Central memory CD8-positive, alpha-beta T cell (primary cell): ENCODE measurements around the gene GRIN3A.
"Not testable (repeated sequence)": the region's sequence is repeated elsewhere in the genome, so short reads cannot be mapped to it uniquely, and the experiment has no call there.

ENCODE experiments used
- ATAC-seq: fragments of 150-1000 bp; cut with Tn5 transposase; replicated peaks from 2 replicates; pipeline ENCODE4 v1.10.0; 2022; ENCODE audit warnings: mild to moderate bottlenecking, moderate FRiP score, moderate number of reproducible peaks; ENCODE audit not compliant: poor library complexity, severe bottlenecking; ENCODE audit errors: extremely low read depth
- DNase-seq, 2 donors: peaks; one replicate each; pipeline ENCODE4 v3.0.0; 2021; ENCODE audit warnings: low spot score in 2 of 2
- H3K27ac Mint-ChIP-seq: one replicate; pipeline ENCODE4 v1.8.0; 2022; ENCODE audit warnings: low read depth, mild to moderate bottlenecking, moderate library complexity, mixed read lengths
- H3K27me3 Mint-ChIP-seq: one replicate; pipeline ENCODE4 v1.8.0; 2022; ENCODE audit warnings: mixed read lengths
- H3K36me3 Mint-ChIP-seq: one replicate; pipeline ENCODE4 v1.8.0; 2022; ENCODE audit warnings: mild to moderate bottlenecking, moderate library complexity, mixed read lengths; ENCODE audit not compliant: insufficient read depth
- H3K4me1 Mint-ChIP-seq: one replicate; pipeline ENCODE4 v1.8.0; 2022; ENCODE audit warnings: mixed read lengths
- H3K4me3 Mint-ChIP-seq: one replicate; pipeline ENCODE4 v1.8.0; 2022; ENCODE audit warnings: mild to moderate bottlenecking, moderate library complexity, mixed read lengths
- H3K9me3 Mint-ChIP-seq: one replicate; pipeline ENCODE4 v1.8.0; 2022; ENCODE audit warnings: mixed read lengths

The GRIN3A gene

GRCh38 chr9:101605547-101605946 is 132.9 kb downstream of the GRIN3A start:
- no peaks in the 10 kb centered on the region for H3K36me3 Mint-ChIP-seq
- no peak for ATAC-seq
- H3K4me3 Mint-ChIP-seq: no peak overlapping the region
- H3K9me3 Mint-ChIP-seq: no peaks in the 10 kb centered on the region
- H3K27me3 Mint-ChIP-seq: peaks cover 41% of the 10 kb centered on the region
- no peak overlapping the region for H3K27ac Mint-ChIP-seq
- no peaks in the 10 kb centered on the region for H3K4me1 Mint-ChIP-seq
- DNase-seq: no peak

- Mint-ChIP-seq H3K36me3 (no peaks in the 10 kb centered on the region), H3K9me3 (no peaks in the 10 kb centered on the region), H3K27me3 (peaks cover 49% of the 10 kb centered on the region), H3K4me3 (no peak overlapping the region), H3K4me1 (no peaks in the 10 kb centered on the region), H3K27ac (no peak overlapping the region)
- no peak for DNase-seq
- ATAC-seq: no peak
These were observed 134.2 kb downstream of the GRIN3A start for GRCh38 chr9:101604296-101604695.

GRCh38 chr9:101601904-101602765 is 136.3 kb downstream of the GRIN3A start:
- Mint-ChIP-seq H3K4me1 (no peaks in the 10 kb centered on the region), H3K27ac (no peak overlapping the region), H3K36me3 (no peaks in the 10 kb centered on the region), H3K9me3 (no peaks in the 10 kb centered on the region), H3K4me3 (no peak overlapping the region), H3K27me3 (peaks cover 45% of the 10 kb centered on the region)
- ATAC-seq (no peak), DNase-seq (no peak)

GRCh38 chr9:101594796-101595195 is 143.7 kb downstream of the GRIN3A start, which contains the start of gene PPP3R2:
Gene PPP3R2, minus strand, starts transcription at chr9:101594969. Its CDS starts 48 bp downstream, at chr9:101594921.
- no peaks in the 10 kb centered on the region for H3K9me3 Mint-ChIP-seq
- H3K4me3 Mint-ChIP-seq: no peak within 1 kb of the TSS
- H3K36me3 Mint-ChIP-seq: no peaks in the 10 kb centered on the region
- ATAC-seq (no peak), DNase-seq (no peak)
- no peak within 1 kb of the TSS for H3K27ac Mint-ChIP-seq
- peaks cover 9% of the 10 kb centered on the region for H3K27me3 Mint-ChIP-seq
- no peaks in the 10 kb centered on the region for H3K4me1 Mint-ChIP-seq

- H3K27me3 Mint-ChIP-seq: peaks cover 9% of the 10 kb centered on the region
- DNase-seq (no peak), ATAC-seq (no peak)
- no peaks in the 10 kb centered on the region for H3K36me3 Mint-ChIP-seq
- no peaks in the 10 kb centered on the region for H3K4me1 Mint-ChIP-seq
- no peak overlapping the region for H3K27ac Mint-ChIP-seq
- H3K9me3 Mint-ChIP-seq: no peaks in the 10 kb centered on the region
- H3K4me3 Mint-ChIP-seq: no peak overlapping the region
These were observed 145.1 kb downstream of the GRIN3A start for GRCh38 chr9:101593345-101593744.

GRCh38 chr9:101592788-101593187 is 145.7 kb downstream of the GRIN3A start:
- no peak for ATAC-seq

GRCh38 chr9:101591787-101592446 is 146.5 kb downstream of the GRIN3A start:
- Mint-ChIP-seq H3K36me3 (no peaks in the 10 kb centered on the region), H3K27me3 (peaks cover 9% of the 10 kb centered on the region), H3K4me3 (no peak overlapping the region), H3K9me3 (no peaks in the 10 kb centered on the region), H3K4me1 (no peaks in the 10 kb centered on the region), H3K27ac (no peak overlapping the region)
- ATAC-seq (no peak), DNase-seq (no peak)

More at GRCh38 chr9:101592788-101593187, 145.7 kb downstream of the GRIN3A start:
- H3K9me3 Mint-ChIP-seq: no peaks in the 10 kb centered on the region
- no peak overlapping the region for H3K27ac Mint-ChIP-seq
- H3K4me3 Mint-ChIP-seq: no peak overlapping the region
- DNase-seq: no peak
- H3K4me1 Mint-ChIP-seq: no peaks in the 10 kb centered on the region
- H3K36me3 Mint-ChIP-seq: no peaks in the 10 kb centered on the region
- H3K27me3 Mint-ChIP-seq: peaks cover 9% of the 10 kb centered on the region

- Mint-ChIP-seq H3K4me1 (no peaks in the 10 kb centered on the region), H3K4me3 (no peak overlapping the region), H3K27me3 (peaks cover 9% of the 10 kb centered on the region), H3K36me3 (no peaks in the 10 kb centered on the region), H3K9me3 (no peaks in the 10 kb centered on the region), H3K27ac (no peak overlapping the region)
- ATAC-seq: no peak
- DNase-seq: no peak
These were observed 147.5 kb downstream of the GRIN3A start for GRCh38 chr9:101590901-101591300.

GRCh38 chr9:101590074-101590473 is 148.4 kb downstream of the GRIN3A start:
- DNase-seq, H3K9me3 Mint-ChIP-seq, H3K27ac Mint-ChIP-seq, H3K27me3 Mint-ChIP-seq, ATAC-seq, H3K4me1 Mint-ChIP-seq, H3K36me3 Mint-ChIP-seq, H3K4me3 Mint-ChIP-seq: not testable (repeated sequence)

GRCh38 chr9:101587332-101588043 is 151.0 kb downstream of the GRIN3A start:
- no peak overlapping the region for H3K27ac Mint-ChIP-seq
- no peaks in the 10 kb centered on the region for H3K9me3 Mint-ChIP-seq
- no peak overlapping the region for H3K4me3 Mint-ChIP-seq
- no peak for DNase-seq
- ATAC-seq: no peak
- H3K27me3 Mint-ChIP-seq: peaks cover 1% of the 10 kb centered on the region
- no peaks in the 10 kb centered on the region for H3K4me1 Mint-ChIP-seq
- H3K36me3 Mint-ChIP-seq: no peaks in the 10 kb centered on the region

GRCh38 chr9:101586651-101587050 is 151.8 kb downstream of the GRIN3A start:
- no peak overlapping the region for H3K4me3 Mint-ChIP-seq
- no peak overlapping the region for H3K27ac Mint-ChIP-seq
- H3K4me1 Mint-ChIP-seq: no peaks in the 10 kb centered on the region
- no peak for ATAC-seq
- no peaks in the 10 kb centered on the region for H3K9me3 Mint-ChIP-seq
- no peak for DNase-seq
- H3K27me3 Mint-ChIP-seq: no peaks in the 10 kb centered on the region
- H3K36me3 Mint-ChIP-seq: no peaks in the 10 kb centered on the region

GRCh38 chr9:101585740-101586139 is 152.7 kb downstream of the GRIN3A start:
- Mint-ChIP-seq H3K4me3 (no peak overlapping the region), H3K27me3 (no peaks in the 10 kb centered on the region), H3K36me3 (no peaks in the 10 kb centered on the region), H3K9me3 (no peaks in the 10 kb centered on the region), H3K27ac (no peak overlapping the region), H3K4me1 (no peaks in the 10 kb centered on the region)
- ATAC-seq: no peak
- no peak for DNase-seq
